CD1c-positive myeloid dendritic cell (primary cell): ENCODE measurements around the gene PGD.

Experiments used
- DNase-seq: peaks from one replicate; pipeline ENCODE4 v3.0.0-alpha.2; 2016; ENCODE audit errors: extremely low spot score

The PGD gene

DNA sequence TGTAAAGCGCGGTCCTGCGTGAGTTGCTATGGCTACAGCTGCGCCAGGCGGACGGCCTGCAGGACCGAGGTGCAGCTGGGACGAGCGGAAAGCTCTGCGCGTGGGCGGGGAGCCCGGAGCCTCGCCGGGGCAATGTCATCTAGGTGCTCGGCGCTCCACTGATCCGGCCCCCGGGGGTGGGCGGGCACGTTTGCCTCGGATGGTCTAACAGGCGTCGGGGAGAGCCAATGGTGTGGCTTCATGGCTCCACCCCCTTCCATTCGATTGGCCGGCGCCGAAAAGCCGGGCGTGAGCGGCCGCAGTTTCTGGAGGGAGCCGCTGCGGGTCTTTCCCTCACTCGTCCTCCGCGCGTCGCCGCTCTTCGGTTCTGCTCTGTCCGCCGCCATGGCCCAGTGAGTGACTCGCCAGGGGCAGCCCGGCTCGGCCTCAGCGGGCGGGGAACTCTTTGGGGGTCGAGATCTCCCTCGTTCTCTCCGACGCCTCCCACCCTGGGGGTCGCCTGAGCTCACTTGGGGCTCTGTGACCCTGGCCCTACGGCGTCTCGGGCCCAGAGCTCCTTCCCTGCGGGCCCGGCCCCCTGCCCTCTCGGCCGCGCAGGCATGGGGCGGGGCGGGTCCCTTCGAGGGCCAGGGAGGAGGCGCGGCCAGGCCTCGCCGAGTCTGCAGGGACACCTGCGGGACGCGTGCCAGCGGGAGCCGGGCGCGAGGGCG is at the start of gene PGD:
PGD (plus strand) TSS at position 331 of the 710 bp plus-strand sequence; CDS start at position 385, 54 bp downstream.
- DNase-seq = peak; percentile 99

GRCh38 chr1:10353282-10353681 is 45.6 kb upstream of the PGD start:
- DNase-seq = no peak

DNA sequence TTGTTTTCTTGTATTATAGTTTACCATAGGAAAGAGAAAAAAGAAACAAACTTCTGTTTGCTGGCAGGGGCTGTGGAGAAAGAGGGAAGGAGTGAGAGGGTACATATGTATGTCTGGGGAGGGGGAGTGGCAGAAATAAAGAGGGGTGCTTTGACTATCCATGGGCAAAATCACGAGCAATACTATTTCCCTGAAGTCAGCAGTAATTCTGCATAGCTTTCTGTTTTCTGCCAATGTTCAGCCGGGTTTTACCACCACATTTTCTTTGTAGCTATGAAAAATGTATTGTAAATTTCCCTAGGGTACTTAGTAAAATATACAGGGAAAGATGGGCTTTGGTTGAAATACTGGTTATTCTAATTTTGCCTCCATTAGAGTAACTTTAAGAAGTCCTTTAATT is 45.2 kb upstream of the PGD start:
- DNase-seq = no peak

DNA sequence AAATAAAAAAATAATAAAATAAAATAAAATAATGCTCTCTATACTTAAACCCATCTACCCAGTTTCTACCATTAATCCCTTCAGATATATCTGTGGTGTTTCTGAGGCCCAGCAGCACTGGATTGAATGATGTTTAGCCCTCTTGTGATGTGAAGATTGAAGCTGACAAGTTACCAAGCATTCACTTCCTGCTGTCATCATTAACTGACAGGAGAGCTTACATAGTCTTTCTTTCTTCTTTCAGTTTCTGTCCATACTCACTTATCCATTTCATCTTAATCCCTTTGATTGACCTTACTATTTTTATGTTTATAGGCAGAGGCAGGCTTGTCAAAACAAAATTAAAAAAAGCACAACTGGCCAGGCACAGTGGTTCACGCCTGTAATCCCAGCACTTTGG is 38.8 kb upstream of the PGD start:
- no peak for DNase-seq

DNA sequence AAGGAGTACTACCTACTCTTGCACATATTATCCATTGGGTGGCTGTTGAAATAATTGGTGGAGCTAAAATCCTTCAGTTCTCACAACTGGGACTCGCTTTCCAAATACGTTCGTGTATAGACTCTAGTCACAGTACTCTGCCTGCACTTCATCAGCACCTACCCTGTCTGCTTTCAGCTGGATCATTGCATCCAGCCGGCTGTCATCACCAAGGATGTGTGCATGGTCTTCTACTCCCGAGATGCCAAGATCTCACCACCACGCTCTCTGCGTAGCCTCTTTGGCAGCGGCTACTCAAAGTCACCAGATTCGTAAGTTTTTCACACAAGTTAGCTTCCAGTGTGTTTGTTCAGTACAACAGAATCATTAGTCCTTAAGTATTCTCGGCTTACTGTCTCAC is 37.3 kb upstream of the PGD start:
- no peak for DNase-seq

- no peak for DNase-seq
Measured at GRCh38 chr1:10368194-10368593, 30.7 kb upstream of the PGD start.

DNA sequence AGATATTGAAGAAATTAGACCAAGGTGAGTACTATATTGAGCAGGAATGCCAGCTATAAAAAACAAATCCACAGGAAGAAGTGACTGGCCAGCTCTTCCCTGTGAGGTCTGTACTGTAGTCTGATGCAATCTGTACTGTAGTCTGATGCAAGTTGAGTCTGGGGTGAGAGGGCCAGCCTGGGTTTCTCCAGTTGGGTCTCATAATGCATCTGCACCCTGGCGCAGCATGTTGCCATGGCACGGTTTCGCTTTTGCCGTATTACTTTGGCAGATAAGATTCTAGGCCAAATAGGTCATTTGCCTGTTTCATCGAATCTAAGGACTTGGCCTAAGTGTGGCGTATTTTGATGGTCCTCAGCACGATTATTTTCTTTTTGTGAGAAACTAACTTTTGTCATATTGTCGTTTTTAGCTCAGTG is 24.4 kb upstream of the PGD start:
- no peak for DNase-seq

- DNase-seq = peak; percentile 93
Measured at GRCh38 chr1:10377365-10378029, 21.4 kb upstream of the PGD start.

DNA sequence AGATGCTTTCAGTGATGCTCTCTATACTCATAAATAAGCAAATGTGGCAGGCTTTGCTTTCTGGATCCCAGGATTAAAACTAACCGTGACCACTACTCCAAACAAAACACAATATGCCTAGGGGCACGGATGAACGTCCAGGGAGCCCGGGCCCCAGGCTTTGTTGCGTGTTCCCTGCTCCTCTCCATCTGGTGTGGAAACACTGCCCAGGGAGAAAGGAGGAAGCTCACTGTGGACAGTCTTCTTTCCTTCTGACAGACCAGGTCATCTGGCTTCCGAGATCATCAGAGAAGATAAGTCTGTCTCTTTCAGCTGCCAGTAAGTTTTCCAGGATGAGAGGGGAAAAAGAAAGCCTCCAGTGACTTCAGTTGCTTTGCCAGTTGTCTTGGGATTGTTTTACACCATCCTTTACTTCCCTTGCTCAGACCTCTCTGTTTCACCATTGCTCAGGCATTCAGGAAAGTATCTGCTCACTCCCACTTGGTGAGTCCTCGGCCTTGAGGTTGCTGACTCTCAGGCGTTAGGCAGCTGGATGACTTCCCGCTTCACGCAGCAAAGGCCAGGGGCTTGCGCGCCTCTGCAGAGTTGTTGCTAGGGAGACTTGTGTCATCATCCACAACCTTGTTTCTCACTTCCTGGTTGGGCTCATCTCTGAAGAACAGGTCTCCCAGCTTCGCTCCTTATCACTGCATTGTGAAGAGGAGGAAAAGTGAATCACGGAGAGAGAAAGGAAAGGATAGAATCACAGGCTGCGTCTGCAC is 20.6 kb upstream of the PGD start:
- DNase-seq = peak; percentile 93

GRCh38 chr1:10379101-10379620 is 19.7 kb upstream of the PGD start:
- DNase-seq = no peak

DNA sequence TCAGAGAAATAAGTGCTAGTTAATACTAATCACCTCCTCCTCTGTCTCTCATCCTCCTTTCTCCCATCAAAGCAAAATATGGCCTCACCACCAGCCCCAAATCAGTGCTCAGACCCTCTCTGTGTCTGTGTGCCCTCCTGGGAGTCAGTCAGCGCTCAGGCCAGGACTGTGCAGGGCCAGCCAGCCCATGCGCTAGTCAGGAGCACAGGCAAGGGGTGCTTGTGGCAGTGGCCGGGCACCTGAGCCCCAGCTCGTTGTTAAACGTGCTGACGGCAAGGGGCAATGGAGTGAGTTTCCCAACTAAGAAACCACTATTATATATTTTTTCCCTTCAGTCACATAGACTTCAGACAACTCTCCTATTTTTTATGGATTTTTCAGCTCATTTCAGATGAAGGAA is 19.2 kb upstream of the PGD start:
- no peak for DNase-seq

DNA sequence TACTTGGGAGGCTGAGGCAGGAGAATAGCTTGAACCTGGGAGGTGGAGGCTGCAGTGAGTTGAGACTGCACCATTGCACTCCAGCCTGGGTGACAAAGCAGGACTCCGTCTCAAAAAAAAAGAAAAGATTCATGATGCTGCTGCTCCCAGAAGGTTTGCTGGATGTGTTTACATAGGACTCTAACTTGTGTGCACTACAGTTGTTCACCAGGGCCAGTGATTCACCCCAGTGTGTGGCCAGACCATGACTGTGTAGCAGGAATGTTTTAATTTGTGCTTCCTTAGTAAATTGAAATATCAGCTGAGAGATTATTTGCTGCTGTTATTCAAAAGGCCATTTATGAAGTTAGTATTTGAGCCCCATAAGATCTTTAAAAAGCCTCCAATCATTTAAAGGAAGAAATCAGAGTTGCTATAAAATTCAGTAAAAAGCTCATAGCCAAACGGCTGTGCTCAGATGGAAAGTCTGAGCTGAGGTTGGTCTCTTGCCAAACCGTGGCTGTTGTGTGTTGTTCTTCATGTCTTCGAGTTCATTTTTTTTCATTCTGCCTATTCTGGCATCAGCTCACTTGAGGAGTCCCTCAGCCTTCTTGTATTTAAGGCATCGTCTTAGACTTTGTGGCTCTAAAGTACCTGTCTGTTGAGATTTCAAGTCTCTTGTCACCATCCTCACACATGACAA is 18.1 kb upstream of the PGD start:
- DNase-seq = no peak

DNA sequence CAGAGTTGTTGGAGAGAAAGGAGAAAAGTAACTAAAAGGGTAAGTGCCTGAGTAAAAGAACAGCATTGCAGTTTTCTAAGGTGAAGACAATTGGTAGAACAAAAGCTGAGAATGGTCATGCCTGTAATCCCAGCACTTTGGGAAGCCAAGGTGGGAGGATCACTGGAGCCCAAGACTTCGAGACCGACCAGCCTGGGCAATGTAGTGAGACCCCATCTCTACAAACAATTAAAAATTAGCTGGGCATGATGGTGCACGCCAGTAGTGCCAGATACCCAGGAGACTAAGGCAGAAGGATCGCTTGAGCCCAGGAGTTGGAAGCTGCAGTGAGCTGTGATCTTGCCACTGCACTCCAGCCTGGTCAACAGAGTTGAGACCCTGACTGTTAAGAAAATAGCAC is 15.2 kb upstream of the PGD start:
- no peak for DNase-seq

DNA sequence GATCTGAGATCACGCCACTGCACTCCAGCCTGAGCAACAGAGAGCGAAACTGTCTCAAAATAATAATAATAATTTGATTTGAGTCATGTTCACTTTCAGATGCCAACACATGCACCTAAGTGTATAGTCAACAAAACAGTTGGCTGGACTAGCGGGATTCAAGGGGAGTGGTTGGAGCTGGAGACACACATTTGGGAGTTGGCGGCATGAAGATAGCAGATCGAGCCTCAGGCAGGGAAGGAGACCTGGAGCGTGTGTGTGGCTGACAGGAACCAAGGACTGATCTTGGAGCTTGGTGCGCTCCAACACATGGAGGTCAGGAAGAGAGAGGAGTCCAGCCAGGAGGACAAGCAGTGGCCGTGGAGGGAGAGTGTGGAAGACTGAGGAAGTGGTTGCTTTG is 14.6 kb upstream of the PGD start:
- DNase-seq = no peak

GRCh38 chr1:10386761-10387676 is 11.8 kb upstream of the PGD start:
- no peak for DNase-seq

DNA sequence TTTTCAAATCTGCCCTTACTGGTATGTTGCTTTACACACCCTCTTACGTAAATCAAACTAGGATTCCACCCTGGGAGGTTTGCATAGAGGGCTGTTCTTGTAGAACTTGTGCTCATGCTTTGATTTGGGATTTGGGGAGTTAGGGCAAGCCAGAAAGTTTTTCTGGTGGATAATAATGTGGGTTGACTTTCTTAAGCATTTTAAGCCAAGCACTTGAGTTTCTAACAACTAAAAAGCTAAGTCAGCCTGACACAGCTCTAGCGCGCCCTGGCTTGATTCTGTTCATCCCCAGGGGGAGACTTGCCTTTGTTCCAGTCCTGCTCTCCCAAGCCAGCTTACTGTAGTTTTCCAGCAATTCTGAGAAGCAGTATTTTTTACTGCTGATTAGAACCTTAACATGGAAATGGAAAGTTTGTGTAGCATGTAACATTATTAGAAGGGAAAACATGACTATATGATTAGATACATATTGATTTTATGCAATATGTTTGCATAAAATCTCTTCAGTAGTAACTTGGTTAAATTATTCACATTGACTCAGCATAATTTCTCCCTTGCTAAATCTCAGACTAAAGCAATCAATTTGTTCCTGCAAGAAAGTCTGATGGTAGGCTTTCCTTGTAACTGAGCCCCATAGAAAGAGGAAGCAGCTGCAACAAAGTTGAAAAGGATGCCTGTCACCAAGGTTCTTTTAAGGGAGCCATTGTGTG is 11.0 kb upstream of the PGD start:
- DNase-seq = peak; percentile 87

DNA sequence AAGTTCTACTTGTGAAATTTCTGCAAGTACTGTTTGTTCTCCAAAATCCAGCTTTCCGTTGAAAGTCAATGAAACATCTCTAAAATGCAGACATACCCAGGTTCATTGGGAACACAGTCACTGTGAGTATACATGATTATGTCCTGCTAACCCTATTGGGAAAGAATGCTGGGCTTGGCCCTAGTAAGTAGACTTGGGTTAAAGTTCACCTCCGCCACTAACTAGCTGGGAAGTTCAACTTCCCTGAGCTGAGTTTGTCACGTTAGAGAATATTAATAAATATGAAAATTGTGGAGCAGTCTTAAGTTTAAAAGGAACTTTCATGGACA is 10.5 kb upstream of the PGD start:
- DNase-seq = no peak

DNA sequence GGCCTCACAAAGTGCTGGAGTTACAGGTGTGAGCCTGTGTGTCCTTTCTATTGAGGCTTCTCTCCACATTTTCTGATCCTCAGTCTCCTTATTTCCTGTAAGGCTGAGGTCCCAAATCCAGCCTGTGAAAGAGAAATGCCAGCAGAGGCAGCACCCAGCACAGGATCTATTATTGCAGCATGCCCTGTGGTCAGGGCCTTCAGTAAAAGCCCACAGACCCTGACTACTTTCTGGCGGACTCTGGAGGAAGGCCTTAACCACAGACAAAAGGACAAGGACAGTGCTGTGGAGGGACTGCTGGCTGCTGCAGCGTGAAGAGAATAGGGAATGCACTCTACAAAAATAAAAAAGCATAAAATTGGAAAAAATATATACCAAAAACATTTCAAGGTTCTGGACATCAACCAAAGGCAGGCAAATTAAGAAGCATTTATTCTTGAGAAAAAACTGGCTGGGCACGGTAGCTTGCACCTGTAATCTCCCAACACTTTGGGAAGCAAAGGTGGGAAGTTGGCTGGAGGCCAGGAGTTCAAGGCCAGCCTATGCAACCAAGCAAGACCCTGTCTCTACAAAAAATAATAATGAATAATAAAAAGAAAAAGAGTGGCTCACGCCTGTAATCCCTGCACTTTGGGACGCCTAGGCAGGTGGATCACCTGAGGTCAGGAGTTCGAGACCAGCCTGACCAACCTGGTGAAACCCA is 9.4 kb upstream of the PGD start:
- DNase-seq = no peak

DNA sequence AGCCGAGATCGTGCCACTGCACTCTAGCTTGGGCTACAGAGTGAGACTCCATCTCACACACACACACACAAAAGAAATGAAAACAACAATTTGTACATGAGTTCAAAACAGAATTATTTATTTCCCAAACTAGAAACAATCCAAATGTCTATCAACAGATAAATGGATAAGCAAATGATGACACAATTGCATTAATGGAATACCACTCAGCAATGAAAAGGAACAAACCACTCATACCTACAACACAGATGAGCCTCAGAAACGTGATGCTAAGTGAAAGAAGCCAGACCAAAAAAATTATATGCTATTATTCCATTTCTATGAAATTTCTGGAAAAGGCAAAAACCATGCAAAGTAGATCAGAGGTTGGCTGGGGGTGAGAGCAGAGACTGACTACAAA is 2.0 kb upstream of the PGD start:
- no peak for DNase-seq

DNA sequence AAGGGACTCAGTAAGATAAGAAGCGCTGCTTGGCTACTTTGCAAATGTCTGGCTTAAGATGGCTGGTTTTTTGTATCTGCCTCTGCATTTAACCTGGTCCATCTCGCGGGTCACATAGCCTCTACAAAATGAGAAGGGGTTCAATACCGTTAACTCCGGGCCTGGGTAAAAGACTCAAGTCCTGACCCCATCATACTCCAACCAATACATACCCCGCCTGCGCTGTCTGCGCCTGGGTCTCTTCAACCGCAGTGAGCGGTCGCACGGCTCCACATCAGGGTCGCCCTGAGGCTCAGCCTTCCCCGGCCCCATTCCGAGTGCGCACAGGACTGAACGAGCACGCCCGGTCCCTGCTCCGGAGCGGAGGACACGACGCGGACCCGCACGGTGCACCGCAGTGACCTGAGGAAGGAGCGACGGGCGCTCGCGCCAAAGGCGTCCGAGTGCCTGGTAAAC is 558 bp upstream of the PGD start:
- DNase-seq = no peak
